Fibroblast of pulmonary artery (primary cell): ENCODE data around the gene MARCHF10.

Experiments used
- DNase-seq: peaks from one replicate; pipeline ENCODE4 v3.0.0-alpha.2; 2010; ENCODE audit warnings: low read depth
- H3K4me3 ChIP-seq: replicated peaks from 2 replicates; pipeline ENCODE4 v1.5.1; 2011; ENCODE audit warnings: low read depth, mild to moderate bottlenecking, control low read depth, low read length, moderate library complexity
- CTCF ChIP-seq: IDR thresholded peaks from 2 replicates; pipeline ENCODE4 v1.5.1; 2011; ENCODE audit warnings: mild to moderate bottlenecking, control low read depth, low read length, inconsistent platforms; ENCODE audit errors: missing control alignments

The MARCHF10 gene

GRCh38 chr17:62687997-62688396 is 120.1 kb downstream of the MARCHF10 start:
- TF ChIP-seq CTCF: no peak
- DNase-seq: no peak
- no peak overlapping the region for H3K4me3 ChIP-seq

GRCh38 chr17:62684179-62684578 is 123.9 kb downstream of the MARCHF10 start:
- DNase-seq: no peak
- H3K4me3 ChIP-seq: no peak overlapping the region
- TF ChIP-seq CTCF: no peak

GRCh38 chr17:62681939-62682381 is 126.2 kb downstream of the MARCHF10 start:
- TF ChIP-seq CTCF: no peak
- DNase-seq: no peak
- no peak overlapping the region for H3K4me3 ChIP-seq

GRCh38 chr17:62681061-62681938 is 126.8 kb downstream of the MARCHF10 start:
- TF ChIP-seq CTCF: no peak
- DNase-seq: no peak
- H3K4me3 ChIP-seq: no peak overlapping the region

GRCh38 chr17:62680541-62681052 is 127.5 kb downstream of the MARCHF10 start:
- no peak for TF ChIP-seq CTCF

GRCh38 chr17:62679866-62680377 is 128.2 kb downstream of the MARCHF10 start:
- TF ChIP-seq CTCF: no peak

More at GRCh38 chr17:62680541-62681052, 127.5 kb downstream of the MARCHF10 start:
- no peak for DNase-seq
- no peak overlapping the region for H3K4me3 ChIP-seq

More at GRCh38 chr17:62679866-62680377, 128.2 kb downstream of the MARCHF10 start:
- no peak for DNase-seq
- H3K4me3 ChIP-seq: no peak overlapping the region
